Vagina (tissue), 2 donors: ENCODE data around the gene VSIG4.

Source experiments
- POLR2A ChIP-seq, 2 donors: fragments of 450-650 bp; IDR thresholded peaks; one replicate each; pipeline ENCODE4 v1.6.1; 2017; ENCODE audit warnings: antibody characterized with exemption in 2 of 2, mild to moderate bottlenecking in 2 of 2, moderate library complexity in 2 of 2
- TF ChIP-seq, protein P1 (sequence below), 3 experiments: fragments of 450-650 bp in 2 of 3; fragments of 200-600 bp in 1 of 3; sonication (generic) in 1 of 3; IDR thresholded peaks; one replicate each; pipeline ENCODE4 v1.5.1; 2017 to 2019; ENCODE audit warnings: antibody characterized with exemption in 3 of 3, mild to moderate bottlenecking in 2 of 3, moderate library complexity in 2 of 3

DNA sequence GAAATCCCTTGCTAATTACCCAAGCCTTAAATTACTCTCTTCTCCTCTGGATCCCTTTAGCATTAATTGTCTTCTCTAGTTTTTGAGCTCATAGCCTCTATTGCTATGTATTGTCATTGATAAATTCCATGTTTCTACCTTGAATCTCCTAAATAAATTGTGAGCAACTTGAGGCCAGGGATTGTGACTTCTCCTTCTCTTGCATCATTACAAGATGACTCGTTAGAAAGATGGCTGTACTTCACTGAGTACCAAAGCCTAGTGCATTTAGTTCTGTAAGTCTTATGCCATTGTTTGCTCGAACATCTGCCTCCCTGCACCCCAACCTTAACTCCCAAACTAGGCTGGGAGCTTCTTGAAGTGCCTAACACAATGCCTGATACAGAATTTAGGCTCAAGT is 15.3 kb downstream of the VSIG4 start:
- TF ChIP-seq, protein P1, sequence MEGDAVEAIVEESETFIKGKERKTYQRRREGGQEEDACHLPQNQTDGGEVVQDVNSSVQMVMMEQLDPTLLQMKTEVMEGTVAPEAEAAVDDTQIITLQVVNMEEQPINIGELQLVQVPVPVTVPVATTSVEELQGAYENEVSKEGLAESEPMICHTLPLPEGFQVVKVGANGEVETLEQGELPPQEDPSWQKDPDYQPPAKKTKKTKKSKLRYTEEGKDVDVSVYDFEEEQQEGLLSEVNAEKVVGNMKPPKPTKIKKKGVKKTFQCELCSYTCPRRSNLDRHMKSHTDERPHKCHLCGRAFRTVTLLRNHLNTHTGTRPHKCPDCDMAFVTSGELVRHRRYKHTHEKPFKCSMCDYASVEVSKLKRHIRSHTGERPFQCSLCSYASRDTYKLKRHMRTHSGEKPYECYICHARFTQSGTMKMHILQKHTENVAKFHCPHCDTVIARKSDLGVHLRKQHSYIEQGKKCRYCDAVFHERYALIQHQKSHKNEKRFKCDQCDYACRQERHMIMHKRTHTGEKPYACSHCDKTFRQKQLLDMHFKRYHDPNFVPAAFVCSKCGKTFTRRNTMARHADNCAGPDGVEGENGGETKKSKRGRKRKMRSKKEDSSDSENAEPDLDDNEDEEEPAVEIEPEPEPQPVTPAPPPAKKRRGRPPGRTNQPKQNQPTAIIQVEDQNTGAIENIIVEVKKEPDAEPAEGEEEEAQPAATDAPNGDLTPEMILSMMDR (IDR thresholded peaks at IDR 0.05) = no peak
- no peak for TF ChIP-seq POLR2A (IDR thresholded peaks at IDR 0.05)
